Liver (tissue), 9 donors: ENCODE results near the gene ASIC5. TPM values are rescaled to one million over a fixed set of nuclear protein-coding genes. Genes with fewer than 3 reads are reported as not detected.

Experiments
- DNase-seq: peaks from one replicate; pipeline ENCODE4 v3.0.0-alpha.2; 2017; ENCODE audit warnings: low spot score
- H3K27ac ChIP-seq, 2 donors: one replicate each; pipeline ENCODE4 v1.7.0; 2013; ENCODE audit warnings: inconsistent platforms in 2 of 2, low read length in 2 of 2, control low read depth in 1 of 2, low read depth in 1 of 2, mild to moderate bottlenecking in 1 of 2
- H3K27me3 ChIP-seq, 4 donors: one replicate each; pipeline versions ENCODE4 v1.6.1 to v1.7.0; 2013; ENCODE audit warnings: low read length in 3 of 4, inconsistent platforms in 1 of 4, mild to moderate bottlenecking in 1 of 4, moderate library complexity in 1 of 4; ENCODE audit not compliant: control insufficient read depth in 4 of 4, insufficient read depth in 4 of 4
- H3K36me3 ChIP-seq, 4 donors: one replicate each; pipeline versions ENCODE4 v1.6.1 to v1.7.0; 2013; ENCODE audit warnings: low read length in 3 of 4, mild to moderate bottlenecking in 3 of 4, low read depth in 1 of 4, moderate library complexity in 1 of 4; ENCODE audit not compliant: control insufficient read depth in 4 of 4, insufficient read depth in 3 of 4
- H3K4me1 ChIP-seq, 4 donors: one replicate each; pipeline versions ENCODE4 v1.6.1 to v1.7.0; 2013; ENCODE audit warnings: low read length in 3 of 4, mild to moderate bottlenecking in 3 of 4, moderate library complexity in 1 of 4; ENCODE audit not compliant: control insufficient read depth in 4 of 4, insufficient read depth in 4 of 4
- H3K4me3 ChIP-seq, 3 donors: one replicate each; pipeline versions ENCODE4 v1.6.1 to v1.7.0; 2013; ENCODE audit warnings: low read length in 3 of 3, control low read depth in 1 of 3, low read depth in 1 of 3, mild to moderate bottlenecking in 1 of 3
- H3K9ac ChIP-seq, 2 donors: one replicate each; pipeline ENCODE4 v1.7.0; 2013; ENCODE audit warnings: low read length in 2 of 2, mild to moderate bottlenecking in 2 of 2, moderate library complexity in 2 of 2, control low read depth in 1 of 2, low read depth in 1 of 2
- H3K9me3 ChIP-seq, 4 donors: one replicate each; pipeline versions ENCODE4 v1.6.1 to v1.7.0; 2013; ENCODE audit warnings: low read length in 3 of 4; ENCODE audit not compliant: control insufficient read depth in 4 of 4
- EGR1 ChIP-seq, 2 donors: IDR thresholded peaks; 2 replicates each; pipeline ENCODE4 v1.6.1; 2016 to 2018; ENCODE audit warnings: antibody characterized with exemption in 2 of 2, low read depth in 2 of 2
- FOXA1 ChIP-seq: IDR thresholded peaks from 2 replicates; pipeline ENCODE4 v1.6.1; 2016; ENCODE audit warnings: antibody characterized with exemption
- FOXA2 ChIP-seq: IDR thresholded peaks from 2 replicates; pipeline ENCODE4 v1.6.1; 2016; ENCODE audit warnings: antibody characterized with exemption
- GABPA ChIP-seq, 2 donors: IDR thresholded peaks in 1 of 2; conservative IDR thresholded peaks in 1 of 2; 2 replicates each; pipeline ENCODE4 v1.6.1; 2016; ENCODE audit warnings: antibody characterized with exemption in 2 of 2, mild to moderate bottlenecking in 1 of 2, moderate library complexity in 1 of 2
- HNF4A ChIP-seq, 2 donors: conservative IDR thresholded peaks; 2 replicates each; pipeline ENCODE4 v1.6.1; 2016; ENCODE audit warnings: antibody characterized with exemption in 2 of 2, mild to moderate bottlenecking in 2 of 2
- HNF4G ChIP-seq: IDR thresholded peaks from 2 replicates; pipeline ENCODE4 v1.6.1; 2016; ENCODE audit warnings: antibody characterized with exemption
- JUND ChIP-seq, 2 donors: IDR thresholded peaks; 2 replicates each; pipeline ENCODE4 v1.6.1; 2016; ENCODE audit warnings: antibody characterized with exemption in 2 of 2
- NR2F2 ChIP-seq: IDR thresholded peaks from 2 replicates; pipeline ENCODE4 v1.6.1; 2016; ENCODE audit warnings: antibody characterized with exemption
- RAD21 ChIP-seq, 2 donors: IDR thresholded peaks; 2 replicates each; pipeline ENCODE4 v1.6.1; 2016; ENCODE audit warnings: antibody characterized with exemption in 2 of 2, mild to moderate bottlenecking in 2 of 2
- REST ChIP-seq: IDR thresholded peaks from 2 replicates; pipeline ENCODE4 v1.6.1; 2016; ENCODE audit warnings: antibody characterized with exemption, mild to moderate bottlenecking
- RXRA ChIP-seq, 2 donors: IDR thresholded peaks; 2 replicates each; pipeline ENCODE4 v1.6.1; 2017 to 2018; ENCODE audit warnings: antibody characterized with exemption in 2 of 2, mild to moderate bottlenecking in 1 of 2
- SP1 ChIP-seq: IDR thresholded peaks from 2 replicates; pipeline ENCODE4 v1.6.1; 2018; ENCODE audit warnings: antibody characterized with exemption, mild to moderate bottlenecking
- TAF1 ChIP-seq: conservative IDR thresholded peaks from 2 replicates; pipeline ENCODE4 v1.6.1; 2016; ENCODE audit warnings: antibody characterized with exemption, mild to moderate bottlenecking
- YY1 ChIP-seq: IDR thresholded peaks from 2 replicates; pipeline ENCODE4 v1.6.1; 2016; ENCODE audit warnings: antibody characterized with exemption, mild to moderate bottlenecking
- ZBTB33 ChIP-seq: IDR thresholded peaks from 2 replicates; pipeline ENCODE4 v1.6.1; 2016; ENCODE audit warnings: antibody characterized with exemption
- WGBS: extraction: QIAGEN DNeasy Blood & Tissue Kit; methylation state at CpG from one replicate; pipeline ENCODE4 v1.1.7; 2013; 5-methylcytosine and 5-hydroxymethylcytosine counted together
- polyA plus RNA-seq, 2 donors: library from polyadenylated mRNA; stranded (reverse) in 1 of 2; unstranded in 1 of 2; fragments of 200-250 nt in 1 of 2; fragments of >200 nt in 1 of 2; fragmentation: Nextera tagmentation in 1 of 2; extraction: Ambion mirVana in 1 of 2; gene quantifications; one replicate each; pipeline versions ENCODE4 v1.2.1 to v1.2.3, GENCODE V29; 2013 to 2015
- total RNA-seq, 2 donors: library from RNA; depleted of rRNA; stranded (reverse); fragments of >200 nt; gene quantifications; one replicate each; pipeline ENCODE4 v1.2.3, GENCODE V29; 2014
- TF ChIP-seq, protein P1 (sequence below): fragments of 150-350 bp; IDR thresholded peaks from 2 replicates; pipeline ENCODE4 v1.5.1; 2017; ENCODE audit warnings: improper control_type of control experiment, low read depth, low read length; ENCODE audit not compliant: missing input control
- TF ChIP-seq, protein P2 (sequence below): IDR thresholded peaks from 2 replicates; pipeline ENCODE4 v1.6.1; 2016; ENCODE audit warnings: antibody characterized with exemption
- TF ChIP-seq, protein P3 (sequence below): IDR thresholded peaks from 2 replicates; pipeline ENCODE4 v1.6.1; 2016; ENCODE audit warnings: antibody characterized with exemption
- donor health status: healthy.
- donor health status: healthy.
- donor health status: healthy.
- donor health status: healthy.
- donor health status: healthy.

ASIC5 gene
- total and polyA plus RNA-seq, 4 donors: not detected

DNA sequence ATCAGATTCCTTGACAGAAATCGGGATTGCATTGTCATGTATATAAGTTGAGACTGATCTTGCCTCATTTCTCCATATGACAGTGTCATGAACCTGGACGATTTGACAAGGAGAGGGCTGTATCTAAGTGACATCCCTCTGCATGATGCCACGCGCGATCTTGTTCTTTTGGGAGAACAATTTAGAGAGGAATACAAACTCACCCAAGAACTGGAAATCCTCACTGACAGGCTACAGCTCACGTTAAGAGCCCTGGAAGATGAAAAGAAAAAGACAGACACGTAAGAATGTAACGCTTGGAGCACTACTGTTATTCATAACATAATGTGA, 66.3 kb downstream of the ASIC5 start:
- H3K4me1 ChIP-seq: peaks cover 0 to 7% (median 3%) of the 10 kb centered on the region in 4 donors
- WGBS: 89% methylated on average over 8 of the region's 8 CpGs
- H3K27ac ChIP-seq: peak overlapping the region in 1 of 2 donors; percentile 22
- TF ChIP-seq JUND (IDR thresholded peaks at IDR 0.05): no peak
- TF ChIP-seq YY1: no peak
- TF ChIP-seq HNF4A (conservative IDR thresholded peaks at IDR 0.05): no peak
- TF ChIP-seq FOXA2: no peak
- TF ChIP-seq RXRA (IDR thresholded peaks at IDR 0.05): no peak
- TF ChIP-seq, protein P1, sequence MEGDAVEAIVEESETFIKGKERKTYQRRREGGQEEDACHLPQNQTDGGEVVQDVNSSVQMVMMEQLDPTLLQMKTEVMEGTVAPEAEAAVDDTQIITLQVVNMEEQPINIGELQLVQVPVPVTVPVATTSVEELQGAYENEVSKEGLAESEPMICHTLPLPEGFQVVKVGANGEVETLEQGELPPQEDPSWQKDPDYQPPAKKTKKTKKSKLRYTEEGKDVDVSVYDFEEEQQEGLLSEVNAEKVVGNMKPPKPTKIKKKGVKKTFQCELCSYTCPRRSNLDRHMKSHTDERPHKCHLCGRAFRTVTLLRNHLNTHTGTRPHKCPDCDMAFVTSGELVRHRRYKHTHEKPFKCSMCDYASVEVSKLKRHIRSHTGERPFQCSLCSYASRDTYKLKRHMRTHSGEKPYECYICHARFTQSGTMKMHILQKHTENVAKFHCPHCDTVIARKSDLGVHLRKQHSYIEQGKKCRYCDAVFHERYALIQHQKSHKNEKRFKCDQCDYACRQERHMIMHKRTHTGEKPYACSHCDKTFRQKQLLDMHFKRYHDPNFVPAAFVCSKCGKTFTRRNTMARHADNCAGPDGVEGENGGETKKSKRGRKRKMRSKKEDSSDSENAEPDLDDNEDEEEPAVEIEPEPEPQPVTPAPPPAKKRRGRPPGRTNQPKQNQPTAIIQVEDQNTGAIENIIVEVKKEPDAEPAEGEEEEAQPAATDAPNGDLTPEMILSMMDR: no peak
- TF ChIP-seq, protein P2, sequence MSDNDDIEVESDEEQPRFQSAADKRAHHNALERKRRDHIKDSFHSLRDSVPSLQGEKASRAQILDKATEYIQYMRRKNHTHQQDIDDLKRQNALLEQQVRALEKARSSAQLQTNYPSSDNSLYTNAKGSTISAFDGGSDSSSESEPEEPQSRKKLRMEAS: no peak
- TF ChIP-seq SP1: no peak
- no peak for TF ChIP-seq TAF1
- no peak for TF ChIP-seq RAD21 (IDR thresholded peaks at IDR 0.05)
- no peak for TF ChIP-seq GABPA (IDR thresholded peaks at IDR 0.05 in 1 of 2, conservative IDR thresholded peaks at IDR 0.05 in 1 of 2)
- TF ChIP-seq, protein P3, sequence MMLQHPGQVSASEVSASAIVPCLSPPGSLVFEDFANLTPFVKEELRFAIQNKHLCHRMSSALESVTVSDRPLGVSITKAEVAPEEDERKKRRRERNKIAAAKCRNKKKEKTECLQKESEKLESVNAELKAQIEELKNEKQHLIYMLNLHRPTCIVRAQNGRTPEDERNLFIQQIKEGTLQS: no peak
- no peak for TF ChIP-seq REST
- no peak for TF ChIP-seq ZBTB33
- no peak for TF ChIP-seq NR2F2
- TF ChIP-seq FOXA1: no peak
- no peak for TF ChIP-seq HNF4G
- TF ChIP-seq EGR1 (IDR thresholded peaks at IDR 0.05; ENCODE audit: low read depth in 2 of 2): no peak
- DNase-seq: no peak
- H3K27me3 ChIP-seq: no peaks in the 10 kb centered on the region
- no peak overlapping the region for H3K9ac ChIP-seq
- H3K36me3 ChIP-seq: no peaks in the 10 kb centered on the region
- no peak overlapping the region for H3K4me3 ChIP-seq
- H3K9me3 ChIP-seq: no peaks in the 10 kb centered on the region
